SK-N-MC (cell line): ENCODE measurements around the gene TTLL6.

Source experiments
- EZH2 ChIP-seq: fragments of 200-600 bp; sonication (generic); IDR thresholded peaks from one replicate; pipeline ENCODE4 v1.6.1; 2017; ENCODE audit warnings: antibody characterized with exemption
- POLR2AphosphoS5 ChIP-seq: IDR thresholded peaks from 2 replicates; pipeline ENCODE4 v1.6.1; 2012; ENCODE audit warnings: mild to moderate bottlenecking, low read depth, low read length, borderline replicate concordance

GRCh38 chr17:48760411-48760810 is 56.6 kb downstream of the TTLL6 start:
- TF ChIP-seq POLR2AphosphoS5 (no peak), EZH2 (no peak)
